Spleen (tissue), 11 donors: ENCODE measurements around the gene CLDN6. TPM values are rescaled to one million over a fixed set of nuclear protein-coding genes. Genes with fewer than 3 reads are reported as not detected.

ENCODE experiments used
- DNase-seq: peaks from one replicate; pipeline ENCODE4 v3.0.0-alpha.2; 2020
- H3K27ac ChIP-seq, 8 donors: fragments of 200-600 bp; sonication (generic) in 7 of 8; 1 replicate in 4 of 8; 2 replicates in 4 of 8; pipeline versions ENCODE4 v1.5.0 to v1.8.0; 2016 to 2021; ENCODE audit warnings: inconsistent platforms in 4 of 8, mild to moderate bottlenecking in 4 of 8, moderate library complexity in 1 of 8
- H3K27me3 ChIP-seq, 7 donors: fragments of 200-600 bp; sonication (generic) in 6 of 7; replicated peaks in 1 of 7; 1 replicate in 4 of 7; 2 replicates in 3 of 7; pipeline versions ENCODE4 v1.5.0 to v1.8.0; 2016 to 2021; ENCODE audit warnings: inconsistent platforms in 3 of 7, mild to moderate bottlenecking in 1 of 7
- H3K36me3 ChIP-seq, 6 donors: fragments of 200-600 bp; sonication (generic) in 5 of 6; 1 replicate in 4 of 6; 2 replicates in 2 of 6; pipeline versions ENCODE4 v1.5.0 to v1.8.0; 2016 to 2021; ENCODE audit warnings: inconsistent platforms in 2 of 6
- H3K4me1 ChIP-seq, 6 donors: fragments of 200-600 bp; sonication (generic) in 5 of 6; 1 replicate in 3 of 6; 2 replicates in 3 of 6; pipeline versions ENCODE4 v1.5.0 to v1.8.0; 2016 to 2021; ENCODE audit warnings: inconsistent platforms in 3 of 6
- H3K4me3 ChIP-seq, 8 donors: fragments of 200-600 bp; sonication (generic) in 7 of 8; 1 replicate in 4 of 8; 2 replicates in 4 of 8; pipeline versions ENCODE4 v1.5.0 to v1.8.0; 2016 to 2021; ENCODE audit warnings: inconsistent platforms in 4 of 8, mild to moderate bottlenecking in 4 of 8, moderate library complexity in 2 of 8
- H3K9me3 ChIP-seq, 8 donors: fragments of 200-600 bp; sonication (generic) in 7 of 8; 1 replicate in 4 of 8; 2 replicates in 4 of 8; pipeline versions ENCODE4 v1.5.0 to v1.8.0; 2016 to 2021; ENCODE audit warnings: inconsistent platforms in 4 of 8
- CTCF ChIP-seq, 11 experiments: fragments of 200-600 bp in 7 of 11; fragments of 450-650 bp in 4 of 11; sonication (generic) in 4 of 11; IDR thresholded peaks in 8 of 11; conservative IDR thresholded peaks in 3 of 11; 1 replicate in 7 of 11; 2 replicates in 4 of 11; pipeline versions ENCODE4 v1.4.0 to v1.8.0; 2016 to 2021; ENCODE audit warnings: antibody characterized with exemption in 11 of 11, inconsistent platforms in 4 of 11, mild to moderate bottlenecking in 1 of 11
- POLR2A ChIP-seq, 3 donors: fragments of 450-650 bp; IDR thresholded peaks; one replicate each; pipeline ENCODE4 v1.5.1; 2017; ENCODE audit warnings: antibody characterized with exemption in 3 of 3, mild to moderate bottlenecking in 1 of 3
- POLR2AphosphoS5 ChIP-seq, 3 donors: sonication (generic); formaldehyde crosslinking; IDR thresholded peaks; one replicate each; pipeline ENCODE4 v1.5.1; 2017; ENCODE audit warnings: antibody characterized with exemption in 3 of 3
- WGBS, 5 donors: extraction: QIAGEN DNeasy Blood & Tissue Kit in 3 of 5; methylation state at CpG; one replicate each; pipeline versions ENCODE4 v1.1.5 to v1.1.7; 2013 to 2018; 5-methylcytosine and 5-hydroxymethylcytosine counted together
- intact Hi-C: fragments of 100-400 bp; cut with DNase I; formaldehyde crosslinking; loops from one replicate; pipeline ENCODE4 v1.15.0; 2023; ENCODE audit warnings: low total_unique reads
- polyA plus RNA-seq, 3 donors: library from polyadenylated mRNA; stranded (reverse); fragments of 200-250 nt; gene quantifications; one replicate each; pipeline ENCODE4 v1.2.1, GENCODE V29; 2013
- total RNA-seq, 7 donors: library from RNA; depleted of rRNA in 3 of 7; stranded (reverse); fragments of >200 nt in 3 of 7; fragmentation: NEBNext Ultra II Directional in 4 of 7; extraction: Animal tissue kit (Norgen Biotek cat#: 25700) in 4 of 7; gene quantifications; one replicate each; pipeline versions ENCODE4 v1.1.0 to v1.2.1, GENCODE V29; 2016 to 2021
- donor health status: healthy with polysubstance abuse.
- donor health status: DM: no; HTN: no; CAD: no; lungs with moderate emphysema.
- donor health status: DM: no; HTN: no; CAD: no.
- donor health status: Bipolar disorder and iron deficiency.
- donor health status: healthy.
- donor health status: DM: no; HTN: no; CAD: no.
- donor health status: DM: yes; HTN: yes; CAD: no.

The CLDN6 gene
- total and polyA plus RNA-seq, 10 donors, result not detected

GRCh38 chr16:2973093-2973492 is 44.9 kb downstream of the CLDN6 start:
- intact Hi-C loops, result no loop called here
- TF ChIP-seq CTCF (IDR thresholded peaks at IDR 0.05 in 8 of 11, conservative IDR thresholded peaks at IDR 0.05 in 3 of 11) (no peak), POLR2A (IDR thresholded peaks at IDR 0.05) (no peak), POLR2AphosphoS5 (IDR thresholded peaks at IDR 0.05) (no peak)
- Histone ChIP-seq H3K36me3 (peaks cover 0 to 65% (median 0%) of the 10 kb centered on the region in 6 donors), H3K4me3 (no peak overlapping the region), H3K27ac (no peak overlapping the region), H3K4me1 (peaks cover 12 to 36% (median 27%) of the 10 kb centered on the region in 6 donors), H3K27me3 (peaks cover 0 to 24% (median 6%) of the 10 kb centered on the region in 7 donors), H3K9me3 (no peaks in the 10 kb centered on the region)
- no peak for DNase-seq
- 85 to 94% (median 87%) methylated on average over 5 of the region's 5 CpGs for WGBS, 5 donors

- no peak for DNase-seq
- H3K27ac ChIP-seq, result no peak overlapping the region
- H3K4me1 ChIP-seq, result peaks cover 12 to 45% (median 36%) of the 10 kb centered on the region in 6 donors
- TF ChIP-seq POLR2AphosphoS5 (IDR thresholded peaks at IDR 0.05) (no peak), POLR2A (IDR thresholded peaks at IDR 0.05) (no peak), CTCF (IDR thresholded peaks at IDR 0.05 in 8 of 11, conservative IDR thresholded peaks at IDR 0.05 in 3 of 11) (no peak)
- WGBS, 5 donors, result 78 to 82% (median 79%) methylated on average over 13 to 15 of the region's 15 CpGs
- H3K4me3 ChIP-seq, result no peak overlapping the region
- intact Hi-C loops, result no loop called here
- H3K36me3 ChIP-seq, result peaks cover 0 to 59% (median 0%) of the 10 kb centered on the region in 6 donors
- H3K9me3 ChIP-seq, result no peaks in the 10 kb centered on the region
- H3K27me3 ChIP-seq, result peaks cover 3 to 33% (median 15%) of the 10 kb centered on the region in 7 donors
Measured at GRCh38 chr16:2971985-2972784, 45.8 kb downstream of the CLDN6 start.

GRCh38 chr16:2971134-2971984 is 46.6 kb downstream of the CLDN6 start:
- peaks cover 12 to 53% (median 44%) of the 10 kb centered on the region in 6 donors for H3K4me1 ChIP-seq
- intact Hi-C loops, result no loop called here
- no peak overlapping the region for H3K4me3 ChIP-seq
- WGBS, 5 donors, result 80 to 91% (median 88%) methylated on average over 15 to 35 of the region's 35 CpGs
- no peak for DNase-seq
- H3K36me3 ChIP-seq, result peaks cover 0 to 51% (median 0%) of the 10 kb centered on the region in 6 donors
- TF ChIP-seq POLR2AphosphoS5 (IDR thresholded peaks at IDR 0.05), result no peak
- no peak for TF ChIP-seq CTCF (IDR thresholded peaks at IDR 0.05 in 8 of 11, conservative IDR thresholded peaks at IDR 0.05 in 3 of 11)
- TF ChIP-seq POLR2A (IDR thresholded peaks at IDR 0.05), result no peak
- H3K27me3 ChIP-seq, result peaks cover 9 to 41% (median 23%) of the 10 kb centered on the region in 7 donors
- no peak overlapping the region for H3K27ac ChIP-seq
- no peaks in the 10 kb centered on the region for H3K9me3 ChIP-seq
